Omental fat pad (tissue), 4 donors: ENCODE measurements around the gene KSR2. TPM values are rescaled to one million over a fixed set of nuclear protein-coding genes. Genes with fewer than 3 reads are reported as not detected.

Experiments used
- ATAC-seq: fragments of 150-250 bp; one replicate; pipeline ENCODE4 v1.9.1; 2016; ENCODE audit warnings: mild to moderate bottlenecking, moderate library complexity; ENCODE audit not compliant: low FRiP score
- DNase-seq: peaks from one replicate; pipeline ENCODE4 v3.0.0-alpha.2; 2019; ENCODE audit warnings: low spot score
- CTCF ChIP-seq, 3 donors: fragments of 450-650 bp; IDR thresholded peaks; one replicate each; pipeline ENCODE4 v1.5.1; 2016 to 2017; ENCODE audit warnings: antibody characterized with exemption in 3 of 3, mild to moderate bottlenecking in 3 of 3, moderate library complexity in 2 of 3
- total RNA-seq, 4 donors: library from RNA; depleted of rRNA; stranded (reverse); fragments of >200 nt; gene quantifications; one replicate each; pipeline ENCODE4 v1.1.0, GENCODE V29; 2016

The KSR2 gene
- total RNA-seq, 4 donors from 2014 or later = under 0.01 to 0.16 (median under 0.01) TPM; not detected in 1

- ATAC-seq (no peak), DNase-seq (no peak)
- TF ChIP-seq CTCF (IDR thresholded peaks at IDR 0.05) = no peak
Observed at GRCh38 chr12:117829108-117829507, 139.7 kb downstream of the KSR2 start.

GRCh38 chr12:117827660-117828059 is 141.1 kb downstream of the KSR2 start:
- no peak for TF ChIP-seq CTCF (IDR thresholded peaks at IDR 0.05)
- no peak for ATAC-seq

GRCh38 chr12:117825827-117826226 is 143.0 kb downstream of the KSR2 start:
- no peak for DNase-seq
- no peak for ATAC-seq
- no peak for TF ChIP-seq CTCF (IDR thresholded peaks at IDR 0.05)

More at GRCh38 chr12:117827660-117828059, 141.1 kb downstream of the KSR2 start:
- no peak for DNase-seq

- TF ChIP-seq CTCF (IDR thresholded peaks at IDR 0.05) = no peak
- ATAC-seq (no peak), DNase-seq (no peak)
Observed at GRCh38 chr12:117821480-117822175, 147.2 kb downstream of the KSR2 start.

GRCh38 chr12:117820216-117820907 is 148.4 kb downstream of the KSR2 start:
- TF ChIP-seq CTCF (IDR thresholded peaks at IDR 0.05) = no peak
- no peak for ATAC-seq
- no peak for DNase-seq

GRCh38 chr12:117819160-117819559 is 149.6 kb downstream of the KSR2 start:
- no peak for TF ChIP-seq CTCF (IDR thresholded peaks at IDR 0.05)
- DNase-seq (no peak), ATAC-seq (no peak)

GRCh38 chr12:117818400-117818799 is 150.4 kb downstream of the KSR2 start:
- no peak for TF ChIP-seq CTCF (IDR thresholded peaks at IDR 0.05)
- no peak for ATAC-seq
- no peak for DNase-seq
